CD1c-positive myeloid dendritic cell (primary cell): ENCODE measurements around the gene CREBRF.
"Not testable (repeated sequence)": the region's sequence is repeated elsewhere in the genome, so short reads cannot be mapped to it uniquely, and the experiment has no call there.

Source experiments
- DNase-seq: peaks from one replicate; pipeline ENCODE4 v3.0.0-alpha.2; 2016; ENCODE audit errors: extremely low spot score

Gene CREBRF

GRCh38 chr5:173035904-173036707 lies 20.0 kb upstream of the CREBRF start:
- peak; percentile 38 for DNase-seq

- DNase-seq, result no peak
Measured at GRCh38 chr5:173039188-173039587, 17.0 kb upstream of the CREBRF start.

- no peak for DNase-seq
Measured at GRCh38 chr5:173039964-173040363, 16.2 kb upstream of the CREBRF start.

GRCh38 chr5:173041881-173042762 lies 14.0 kb upstream of the CREBRF start:
- DNase-seq, result no peak

- DNase-seq, result no peak
Measured at GRCh38 chr5:173042763-173043107, 13.4 kb upstream of the CREBRF start.

GRCh38 chr5:173045474-173045873 lies 10.7 kb upstream of the CREBRF start:
- DNase-seq, result no peak

- not testable (repeated sequence) for DNase-seq
Measured at GRCh38 chr5:173047096-173047837, 8.9 kb upstream of the CREBRF start.

GRCh38 chr5:173047838-173048105 lies 8.4 kb upstream of the CREBRF start:
- DNase-seq, result no peak

- no peak for DNase-seq
Measured at GRCh38 chr5:173050791-173051190, 5.4 kb upstream of the CREBRF start.

GRCh38 chr5:173051746-173052145 lies 4.4 kb upstream of the CREBRF start:
- DNase-seq, result no peak

GRCh38 chr5:173053041-173053440 lies 3.1 kb upstream of the CREBRF start:
- DNase-seq, result no peak

GRCh38 chr5:173055042-173055721 lies 970 bp upstream of the CREBRF start:
- DNase-seq, result no peak

GRCh38 chr5:173055722-173055982 lies 500 bp upstream of the CREBRF start:
- no peak for DNase-seq

- no peak for DNase-seq
Measured at GRCh38 chr5:173056783-173057061, 570 bp downstream of the CREBRF start.

GRCh38 chr5:173057062-173057924 lies 1.1 kb downstream of the CREBRF start:
- peak; percentile 99 for DNase-seq

GRCh38 chr5:173062141-173062540 lies 6.0 kb downstream of the CREBRF start:
- DNase-seq, result no peak

GRCh38 chr5:173065155-173065554 lies 9.0 kb downstream of the CREBRF start:
- DNase-seq, result no peak

- DNase-seq, result peak; percentile 23
Measured at GRCh38 chr5:173069671-173070070, 13.5 kb downstream of the CREBRF start.

GRCh38 chr5:173075137-173075843 lies 19.1 kb downstream of the CREBRF start:
- DNase-seq, result no peak

GRCh38 chr5:173075970-173076369 lies 19.8 kb downstream of the CREBRF start:
- no peak for DNase-seq

GRCh38 chr5:173076471-173076870 lies 20.3 kb downstream of the CREBRF start:
- DNase-seq, result not testable (repeated sequence)
